A673 (cell line): ENCODE results near the gene MGAT4A. TPM values are rescaled to one million over a fixed set of nuclear protein-coding genes. Genes with fewer than 3 reads are reported as not detected.
A peak's percentile ranks its signal among the peaks of the same experiment; 100 is the strongest.
"Not testable (repeated sequence)": the region's sequence is repeated elsewhere in the genome, so short reads cannot be mapped to it uniquely, and the experiment has no call there.

Source experiments
- BruUV-seq: library from RNA; stranded (reverse); fragments of 400-500 nt; replicated peaks from 2 replicates; lab custom pipeline; 2021; lab: Mats Ljungman, UMichigan
- CTCF ChIA-PET: fragments of 300-600 bp; sonication (Branson Sonifier 250); formaldehyde crosslinking; loops from one replicate; lab custom pipeline; 2022; ENCODE audit warnings: antibody characterized with exemption; lab: Charles Lee
- POLR2A ChIA-PET: fragments of 300-600 bp; sonication (Branson Sonifier 250); formaldehyde crosslinking; loops from one replicate; lab custom pipeline; 2022; ENCODE audit warnings: antibody characterized with exemption; ENCODE audit not compliant: low non-redundant PET; lab: Charles Lee
- DNase-seq: peaks from one replicate; pipeline ENCODE4 v3.0.0-alpha.2; 2015; ENCODE audit warnings: low spot score
- H3K27ac ChIP-seq: fragments of 200-600 bp; sonication (generic); 2 replicates; pipeline ENCODE4 v1.5.1; 2016; ENCODE audit warnings: mixed run types, low read depth, mild to moderate bottlenecking, mixed read lengths, antibody characterized with exemption, low read length; ENCODE audit not compliant: poor library complexity, severe bottlenecking
- H3K27me3 ChIP-seq: fragments of 200-600 bp; sonication (generic); replicated peaks from 2 replicates; pipeline ENCODE4 v1.6.1; 2017; ENCODE audit warnings: mixed run types, low read depth, mild to moderate bottlenecking, mixed read lengths, antibody characterized with exemption, low read length; ENCODE audit not compliant: insufficient read depth, poor library complexity
- H3K36me3 ChIP-seq: fragments of 200-600 bp; sonication (generic); 2 replicates; pipeline ENCODE4 v1.6.1; 2016; ENCODE audit warnings: mixed run types, mild to moderate bottlenecking, mixed read lengths, antibody characterized with exemption, low read length; ENCODE audit not compliant: insufficient read depth, poor library complexity, severe bottlenecking
- H3K4me1 ChIP-seq: fragments of 200-600 bp; sonication (generic); 2 replicates; pipeline ENCODE4 v1.6.1; 2017; ENCODE audit warnings: mixed run types, mild to moderate bottlenecking, mixed read lengths, antibody characterized with exemption, low read length; ENCODE audit not compliant: insufficient read depth, poor library complexity, severe bottlenecking
- H3K4me3 ChIP-seq: fragments of 200-600 bp; sonication (generic); 2 replicates; pipeline ENCODE4 v1.5.1; 2016; ENCODE audit warnings: low read depth, mixed run types, mild to moderate bottlenecking, mixed read lengths, low read length; ENCODE audit not compliant: poor library complexity, severe bottlenecking
- H3K9me3 ChIP-seq: fragments of 200-600 bp; sonication (generic); 2 replicates; pipeline ENCODE4 v1.6.1; 2016; ENCODE audit warnings: mixed run types, low read depth, mild to moderate bottlenecking, mixed read lengths, antibody characterized with exemption, low read length; ENCODE audit not compliant: poor library complexity, severe bottlenecking
- EZH2 ChIP-seq: fragments of 200-600 bp; sonication (generic); IDR thresholded peaks from 2 replicates; pipeline ENCODE4 v1.6.1; 2017; ENCODE audit warnings: borderline replicate concordance, low read depth, mild to moderate bottlenecking, mixed read lengths, antibody characterized with exemption, low read length; ENCODE audit not compliant: poor library complexity, severe bottlenecking
- intact Hi-C: fragments of 100-400 bp; cut with micrococcal nuclease; formaldehyde crosslinking; loops from one replicate; pipeline ENCODE4 v1.10.0; 2022; ENCODE audit not compliant: unreplicated experiment
- total RNA-seq: library from RNA; stranded (reverse); gene quantifications from 2 replicates; pipeline ENCODE4 v1.2.3, GENCODE V29; 2021
- TF ChIP-seq, protein P1 (sequence below): fragments of 300-800, 200-600 bp; sonication (generic); conservative IDR thresholded peaks from 2 replicates; pipeline ENCODE4 v1.5.1; 2017; ENCODE audit warnings: low read depth, mild to moderate bottlenecking, antibody characterized with exemption, low read length, moderate library complexity, mixed read lengths

Gene MGAT4A
- total RNA-seq, 1 experiment from 2014 or later, result 0.09 TPM

DNA sequence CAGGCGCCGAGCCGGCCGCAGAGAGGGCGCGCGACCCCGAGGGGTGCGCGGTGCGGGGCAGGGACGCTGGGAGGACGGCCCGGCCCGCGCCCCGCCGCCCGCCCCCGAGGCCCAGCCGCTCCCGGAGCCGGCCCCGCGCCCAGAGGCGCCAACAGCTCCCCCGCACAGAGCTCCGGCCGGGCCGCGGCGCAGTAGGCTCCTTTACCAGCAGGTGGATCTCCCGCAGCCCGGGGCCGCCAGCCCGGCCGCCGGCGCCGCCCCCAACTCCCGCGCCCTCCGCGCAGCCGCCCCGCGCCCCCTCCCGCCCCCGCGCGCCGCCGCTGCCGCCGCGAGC lies 258 bp downstream of the MGAT4A start:
- intact Hi-C loops, result no loop called here
- Histone ChIP-seq H3K27ac (no peak overlapping the region), H3K4me1 (no peaks in the 10 kb centered on the region), H3K36me3 (no peaks in the 10 kb centered on the region), H3K9me3 (no peaks in the 10 kb centered on the region), H3K4me3 (peak overlapping the region; percentile 43), H3K27me3 (peaks cover 68% of the 10 kb centered on the region)
- ChIA-PET CTCF (no interaction called here), POLR2A (no interaction called here)
- DNase-seq, result peak; percentile 15
- TF ChIP-seq EZH2, result no peak
- TF ChIP-seq, protein P1, sequence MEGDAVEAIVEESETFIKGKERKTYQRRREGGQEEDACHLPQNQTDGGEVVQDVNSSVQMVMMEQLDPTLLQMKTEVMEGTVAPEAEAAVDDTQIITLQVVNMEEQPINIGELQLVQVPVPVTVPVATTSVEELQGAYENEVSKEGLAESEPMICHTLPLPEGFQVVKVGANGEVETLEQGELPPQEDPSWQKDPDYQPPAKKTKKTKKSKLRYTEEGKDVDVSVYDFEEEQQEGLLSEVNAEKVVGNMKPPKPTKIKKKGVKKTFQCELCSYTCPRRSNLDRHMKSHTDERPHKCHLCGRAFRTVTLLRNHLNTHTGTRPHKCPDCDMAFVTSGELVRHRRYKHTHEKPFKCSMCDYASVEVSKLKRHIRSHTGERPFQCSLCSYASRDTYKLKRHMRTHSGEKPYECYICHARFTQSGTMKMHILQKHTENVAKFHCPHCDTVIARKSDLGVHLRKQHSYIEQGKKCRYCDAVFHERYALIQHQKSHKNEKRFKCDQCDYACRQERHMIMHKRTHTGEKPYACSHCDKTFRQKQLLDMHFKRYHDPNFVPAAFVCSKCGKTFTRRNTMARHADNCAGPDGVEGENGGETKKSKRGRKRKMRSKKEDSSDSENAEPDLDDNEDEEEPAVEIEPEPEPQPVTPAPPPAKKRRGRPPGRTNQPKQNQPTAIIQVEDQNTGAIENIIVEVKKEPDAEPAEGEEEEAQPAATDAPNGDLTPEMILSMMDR, result no peak
- BruUV-seq, result no TSS peak

DNA sequence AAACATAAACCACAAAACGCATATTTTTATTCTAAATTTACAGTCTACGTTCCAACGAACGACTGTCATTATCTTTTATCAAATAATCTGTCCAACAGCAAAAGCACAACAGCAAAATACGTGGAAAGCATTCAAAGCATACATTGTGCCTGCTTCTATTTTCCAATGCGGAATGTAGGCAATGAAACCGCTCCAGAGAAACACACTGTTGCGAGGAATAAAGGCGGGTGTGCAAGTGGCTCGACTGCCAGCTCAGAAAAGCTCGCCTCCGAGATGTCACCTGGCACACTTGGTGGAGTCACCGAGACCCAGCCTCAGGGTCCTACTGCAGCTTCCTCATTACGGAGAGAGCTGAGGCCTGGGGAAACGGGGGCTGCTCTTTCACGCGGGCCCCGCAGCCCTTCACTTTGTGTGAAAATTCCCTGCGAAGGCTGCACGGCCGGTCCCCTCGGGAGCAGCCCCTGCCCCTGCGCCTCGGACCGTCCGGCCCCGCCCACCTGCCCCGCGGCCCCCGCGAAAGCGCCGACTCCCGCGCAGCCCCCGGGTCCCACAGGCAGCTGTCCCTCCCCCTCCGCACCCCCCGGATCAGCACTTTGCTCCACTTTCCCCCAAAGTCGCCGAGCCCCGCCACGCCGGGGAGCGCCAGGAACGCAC lies 752 bp downstream of the MGAT4A start:
- Histone ChIP-seq H3K4me1 (no peaks in the 10 kb centered on the region), H3K4me3 (peak overlapping the region; percentile 43), H3K27ac (no peak overlapping the region), H3K27me3 (peaks cover 68% of the 10 kb centered on the region), H3K36me3 (no peaks in the 10 kb centered on the region), H3K9me3 (no peaks in the 10 kb centered on the region)
- CTCF ChIA-PET, result no interaction called here
- BruUV-seq, result no TSS peak
- POLR2A ChIA-PET, result no interaction called here
- TF ChIP-seq, protein P1, result no peak
- TF ChIP-seq EZH2, result peak; percentile 79
- intact Hi-C loops, result no loop called here
- peak; percentile 11 for DNase-seq

DNA sequence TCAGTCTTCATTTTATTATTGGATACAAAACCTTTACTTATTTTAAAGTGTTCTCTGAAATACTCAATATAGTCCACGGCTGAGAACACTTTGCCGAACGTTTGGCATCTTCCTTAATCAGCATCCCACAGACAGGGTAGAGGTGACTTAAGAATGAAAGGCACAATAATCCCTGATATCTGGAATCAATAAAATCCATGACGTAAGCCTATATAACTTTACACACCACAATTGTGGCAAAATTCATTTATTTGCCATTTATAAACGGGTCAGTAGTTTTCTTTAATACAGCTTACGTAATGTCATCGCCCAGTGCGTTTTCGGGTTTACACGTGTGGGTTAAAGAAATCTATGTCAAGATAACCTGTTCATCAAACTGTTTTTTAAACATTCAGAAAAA lies 1.3 kb downstream of the MGAT4A start:
- intact Hi-C loops, result no loop called here
- H3K36me3 ChIP-seq, result no peaks in the 10 kb centered on the region
- peaks cover 65% of the 10 kb centered on the region for H3K27me3 ChIP-seq
- no peak overlapping the region for H3K27ac ChIP-seq
- ChIA-PET CTCF (no interaction called here), POLR2A (no interaction called here)
- H3K9me3 ChIP-seq, result no peaks in the 10 kb centered on the region
- DNase-seq, result no peak
- no peaks in the 10 kb centered on the region for H3K4me1 ChIP-seq
- peak overlapping the region; percentile 43 for H3K4me3 ChIP-seq
- TF ChIP-seq, protein P1, result no peak
- TF ChIP-seq EZH2, result no peak
- no TSS peak for BruUV-seq

DNA sequence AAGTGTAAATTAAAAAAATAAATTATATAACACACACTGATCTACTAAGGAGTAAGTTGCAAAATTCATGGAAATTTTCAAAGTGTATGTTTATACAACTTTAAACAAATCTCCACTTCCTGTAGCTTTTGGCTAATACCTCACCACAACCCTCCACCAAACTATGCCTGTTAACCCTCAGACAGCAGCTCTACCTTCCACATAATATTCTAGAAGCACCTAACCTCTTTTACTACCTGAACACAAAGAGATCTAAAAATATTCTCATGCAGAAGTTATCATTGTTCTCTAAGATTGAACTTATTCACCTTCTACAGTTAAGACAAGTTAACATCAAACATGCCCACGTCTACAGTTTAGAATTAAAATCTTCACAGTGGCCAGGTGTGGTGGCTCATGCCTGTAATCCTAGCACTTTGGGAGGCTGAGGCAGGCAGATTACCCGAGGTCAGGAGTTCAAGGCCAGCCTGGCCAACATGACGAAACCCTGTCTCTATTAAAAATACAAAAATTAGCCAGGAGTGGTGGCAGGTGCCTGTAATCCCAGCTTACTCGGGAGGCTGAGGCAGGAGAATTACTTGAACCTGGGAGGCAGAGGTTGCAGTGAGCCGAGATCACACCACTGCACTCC lies 2.7 kb downstream of the MGAT4A start:
- DNase-seq, H3K27ac ChIP-seq, intact Hi-C loops, H3K36me3 ChIP-seq, H3K4me1 ChIP-seq, H3K4me3 ChIP-seq, CTCF ChIA-PET, BruUV-seq, POLR2A ChIA-PET, H3K9me3 ChIP-seq: not testable (repeated sequence)
- H3K27me3 ChIP-seq, result peaks cover 64% of the 10 kb centered on the region
